Forelimb muscle (tissue), 1 donor: ENCODE measurements around the gene SH3PXD2A. TPM values are rescaled to one million over a fixed set of nuclear protein-coding genes. Genes with fewer than 3 reads are reported as not detected.
"Not testable (repeated sequence)": the region's sequence is repeated elsewhere in the genome, so short reads cannot be mapped to it uniquely, and the experiment has no call there.

ENCODE experiments used
- DNase-seq: peaks from one replicate; pipeline ENCODE4 v3.0.0-alpha.2; 2013; ENCODE audit warnings: low read depth
- polyA plus RNA-seq: library from polyadenylated mRNA; unstranded; fragments of 120-200 nt; gene quantifications from one replicate; pipeline ENCODE4 v1.2.1, GENCODE V29; 2013; ENCODE audit not compliant: insufficient read length

Gene SH3PXD2A
- polyA plus RNA-seq, 1 donor, result 72.7 TPM

DNA sequence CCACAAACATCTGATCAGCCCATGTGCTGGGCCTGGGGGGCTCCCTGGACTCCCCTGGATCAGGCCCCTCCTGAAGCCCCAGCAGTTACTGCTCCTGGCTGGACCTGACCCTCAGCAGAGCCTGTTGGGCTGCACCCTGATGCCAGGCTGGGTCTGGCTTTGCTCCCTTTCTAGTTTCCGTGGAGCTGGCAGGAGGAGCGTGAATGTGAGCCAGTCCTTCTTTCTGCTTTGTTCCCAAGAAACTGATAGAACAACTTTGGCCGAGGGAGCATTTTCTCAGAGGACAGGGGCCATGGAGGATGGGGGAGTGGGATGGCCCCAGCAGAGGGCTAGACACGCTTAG lies 233.6 kb downstream of the SH3PXD2A start:
- DNase-seq, result no peak

GRCh38 chr10:103620891-103621782 lies 234.2 kb downstream of the SH3PXD2A start:
- DNase-seq, result no peak

- no peak for DNase-seq
These were observed 235.0 kb downstream of the SH3PXD2A start for GRCh38 chr10:103620352-103620740.

- DNase-seq, result no peak
These were observed 235.7 kb downstream of the SH3PXD2A start for GRCh38 chr10:103619424-103620351.

DNA sequence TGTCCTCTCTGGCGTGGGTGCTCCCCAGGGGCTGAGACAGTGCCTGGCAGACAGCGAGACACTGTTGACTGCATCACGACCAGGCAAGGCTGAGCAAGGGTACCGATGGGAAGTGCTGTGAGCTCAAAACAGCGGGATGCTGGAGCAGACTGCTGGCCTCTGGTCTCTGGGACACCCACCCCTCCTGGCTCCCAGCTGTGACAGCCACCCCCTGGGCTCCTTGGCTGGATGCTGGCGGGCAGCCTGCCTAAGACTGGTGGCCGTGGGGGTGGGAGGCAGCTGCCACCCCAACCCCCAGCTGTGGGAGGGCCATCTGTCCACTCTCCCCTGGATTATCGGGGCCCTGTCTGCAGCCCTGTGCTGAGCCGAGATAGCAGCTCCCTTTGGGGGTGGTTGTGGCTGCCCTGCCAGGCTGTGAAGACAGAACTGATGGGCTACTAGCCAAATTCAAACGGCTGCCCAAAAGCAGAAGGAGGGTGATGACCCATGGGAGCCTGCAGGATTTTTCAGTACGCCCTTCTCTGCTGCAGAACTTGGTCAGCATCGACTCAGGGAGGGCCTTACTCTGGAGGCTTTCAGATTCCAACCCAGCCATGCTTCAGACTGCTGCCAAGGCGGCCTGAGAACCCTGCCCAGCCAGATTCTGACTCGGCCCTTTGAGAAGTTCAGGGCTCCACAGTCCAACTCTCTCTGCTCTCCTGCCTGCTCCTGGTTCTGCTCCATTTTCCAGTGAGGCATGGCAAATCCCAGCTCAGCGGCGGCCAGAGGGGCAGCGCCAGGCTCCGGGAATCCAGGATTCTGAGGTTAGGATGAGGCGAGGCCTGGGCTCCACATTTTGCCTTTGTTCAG lies 236.6 kb downstream of the SH3PXD2A start:
- no peak for DNase-seq

DNA sequence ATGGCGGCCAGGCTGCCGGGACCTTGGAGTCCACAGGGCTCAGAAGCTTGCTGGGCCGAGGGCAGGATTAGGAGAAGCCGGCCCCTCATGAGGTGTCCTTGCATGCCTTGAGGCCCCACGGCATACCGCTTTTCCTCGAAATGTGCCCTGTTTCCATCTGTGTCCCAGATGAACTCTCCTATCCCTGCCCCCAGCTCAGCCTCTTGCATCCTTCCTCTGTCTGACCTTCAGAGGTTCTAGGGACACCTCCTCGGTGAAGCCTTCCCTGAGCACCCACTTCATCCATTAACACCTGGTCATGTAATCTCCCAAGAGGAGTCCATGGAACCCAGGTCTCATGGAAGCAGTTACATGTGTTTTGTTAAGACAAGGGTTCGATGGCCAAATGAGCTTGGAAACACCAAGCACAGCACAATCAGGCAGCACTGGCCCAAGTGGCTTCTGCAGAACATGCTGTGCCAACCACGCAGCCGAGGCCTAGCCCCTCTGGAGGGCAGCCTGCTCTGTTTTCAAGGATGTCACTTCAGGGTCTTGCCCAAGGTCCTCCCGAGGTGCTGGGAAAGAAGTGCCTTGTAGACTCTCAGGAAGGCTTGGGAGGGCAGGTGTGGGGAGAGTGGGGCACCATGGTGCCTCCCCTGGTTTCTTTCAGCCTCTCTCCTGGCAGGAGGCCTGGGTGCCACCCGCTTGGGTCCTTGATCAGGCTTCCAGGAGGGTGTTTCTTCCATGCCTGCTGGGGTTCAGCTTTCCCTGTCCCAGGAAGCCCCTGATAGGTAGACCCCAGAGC lies 237.6 kb downstream of the SH3PXD2A start:
- no peak for DNase-seq

DNA sequence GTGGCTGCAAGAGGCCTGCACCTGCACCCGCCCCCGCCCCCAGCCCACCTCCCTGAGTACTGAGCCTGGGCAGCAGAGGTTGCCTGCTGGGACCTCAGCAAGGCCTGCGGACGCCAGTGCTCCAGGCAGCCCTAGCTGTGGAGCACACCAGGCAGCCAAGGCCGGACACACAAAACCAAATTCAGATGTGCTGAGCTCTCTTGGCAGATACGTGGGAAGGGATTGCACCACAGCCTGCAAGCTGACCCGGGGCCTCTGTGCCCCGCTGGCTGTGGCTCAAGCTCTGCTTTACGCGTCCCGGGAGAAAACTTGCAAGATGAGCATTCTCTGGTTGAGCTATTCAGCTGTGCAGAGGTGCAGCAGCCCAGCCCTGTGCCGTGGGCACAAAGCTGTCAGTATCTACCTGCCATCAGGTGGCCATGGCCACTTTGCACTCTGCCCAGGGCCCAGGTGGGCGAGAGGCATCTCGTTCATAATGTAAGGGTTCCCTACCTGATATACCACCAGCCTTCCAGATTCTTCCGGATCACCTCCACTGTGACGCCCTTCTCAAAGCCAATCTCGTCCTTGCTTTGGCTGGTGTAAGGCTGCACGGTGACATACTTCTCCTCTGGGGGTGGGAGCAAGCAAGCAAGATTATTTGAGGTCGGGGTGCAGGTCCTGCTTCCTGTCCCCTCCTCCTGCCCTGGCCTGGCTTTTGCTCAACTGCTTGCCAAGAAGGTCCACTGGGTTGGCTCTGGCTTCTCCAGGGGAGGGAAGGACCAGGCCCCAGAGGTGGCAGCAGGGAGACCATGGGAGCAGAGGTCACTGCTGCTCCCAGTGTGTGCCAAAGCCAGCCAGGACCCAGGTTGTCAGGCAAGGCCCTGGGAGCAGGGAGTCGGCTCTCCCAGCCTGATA lies 238.4 kb downstream of the SH3PXD2A start:
- DNase-seq, result peak; percentile 55

- DNase-seq, result no peak
These were observed 240.8 kb downstream of the SH3PXD2A start for GRCh38 chr10:103614306-103615158.

GRCh38 chr10:103613616-103614015 lies 241.8 kb downstream of the SH3PXD2A start:
- no peak for DNase-seq

GRCh38 chr10:103612462-103613365 lies 242.7 kb downstream of the SH3PXD2A start:
- no peak for DNase-seq

DNA sequence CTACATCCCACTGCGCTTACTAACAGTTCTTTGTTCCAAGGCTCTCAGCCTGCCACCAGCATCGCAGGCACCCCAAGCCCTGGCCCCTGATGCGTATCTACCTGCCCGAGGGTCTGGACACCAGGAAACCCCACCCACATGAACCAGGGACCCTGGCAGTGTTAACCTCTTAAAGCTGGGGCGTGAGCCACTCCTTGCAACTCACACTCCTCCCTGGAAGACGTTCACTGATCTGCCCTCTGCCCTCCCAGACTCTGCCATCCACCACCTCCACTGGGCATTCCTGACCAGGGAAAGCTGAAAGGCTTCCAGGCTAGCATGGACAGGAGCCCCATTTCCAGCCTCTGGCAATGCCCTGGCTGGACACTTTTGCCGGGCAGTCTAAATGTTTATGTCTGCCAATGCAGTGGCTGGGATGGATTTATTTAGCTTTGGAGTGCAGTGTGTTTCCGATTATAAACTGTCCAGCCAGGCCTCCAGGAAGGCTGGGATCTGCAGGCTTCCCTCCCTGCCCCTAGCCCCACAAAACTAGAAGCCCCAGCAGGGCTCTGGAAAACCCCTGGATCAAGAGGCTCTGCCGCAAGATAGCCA lies 244.4 kb downstream of the SH3PXD2A start:
- no peak for DNase-seq

- no peak for DNase-seq
These were observed 245.3 kb downstream of the SH3PXD2A start for GRCh38 chr10:103610083-103610472.

GRCh38 chr10:103609231-103610082 lies 245.9 kb downstream of the SH3PXD2A start:
- DNase-seq, result no peak

- not testable (repeated sequence) for DNase-seq
These were observed 247.3 kb downstream of the SH3PXD2A start for GRCh38 chr10:103608056-103608455.

DNA sequence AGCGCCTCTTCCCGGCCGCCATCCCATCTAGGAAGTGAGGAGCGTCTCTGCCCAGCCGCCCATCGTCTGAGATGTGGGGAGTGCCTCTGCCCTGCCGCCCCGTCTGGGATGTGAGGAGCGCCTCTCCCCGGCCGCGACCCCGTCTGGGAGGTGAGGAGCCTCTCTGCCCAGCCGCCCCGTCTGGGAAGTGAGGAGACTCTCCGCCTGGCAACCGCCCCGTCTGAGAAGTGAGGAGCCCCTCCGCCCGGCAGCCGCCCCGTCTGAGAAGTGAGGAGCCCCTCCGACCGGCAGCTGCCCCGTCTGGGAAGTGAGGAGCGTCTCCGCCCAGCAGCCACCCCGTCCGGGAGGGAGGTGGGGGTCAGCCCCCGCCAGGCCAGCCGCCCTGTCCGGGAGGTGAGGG lies 248.3 kb downstream of the SH3PXD2A start:
- not testable (repeated sequence) for DNase-seq

DNA sequence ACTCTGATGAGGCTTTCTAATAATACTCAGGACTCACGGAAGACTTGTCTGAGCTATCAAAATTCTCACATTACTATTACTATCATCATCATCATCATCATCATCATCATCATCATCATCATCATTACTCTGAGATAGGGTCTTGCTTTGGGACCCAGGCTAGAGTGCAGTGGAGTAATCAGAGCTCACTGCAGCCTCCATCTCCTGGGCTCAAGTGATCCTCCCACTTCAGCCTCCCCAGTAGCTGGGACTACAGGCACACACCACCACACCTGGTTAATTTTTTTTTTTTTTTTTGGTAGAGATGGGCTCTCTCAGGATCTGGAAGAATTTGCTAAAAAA lies 249.3 kb downstream of the SH3PXD2A start:
- not testable (repeated sequence) for DNase-seq
